DMS 273 (cell line): ENCODE measurements around the gene GPR137B.

Experiments
- DNase-seq: peaks from one replicate; lab custom pipeline; 2025; ENCODE audit not compliant: unreplicated experiment; lab: John Stamatoyannopoulos, UW

The GPR137B gene

GRCh38 chr1:236253119-236253518 lies 110.8 kb downstream of the GPR137B start:
- no peak for DNase-seq

GRCh38 chr1:236253918-236254637 lies 111.7 kb downstream of the GPR137B start:
- no peak for DNase-seq

- no peak for DNase-seq
Observed at GRCh38 chr1:236257216-236257615, 114.9 kb downstream of the GPR137B start.

GRCh38 chr1:236258114-236258622 lies 115.8 kb downstream of the GPR137B start:
- no peak for DNase-seq
